MM.1S (cell line): ENCODE measurements around the gene ZNF592.

Experiments used
- DNase-seq: peaks from one replicate; pipeline ENCODE4 v3.0.0-alpha.2; 2015
- H2AFZ ChIP-seq: fragments of 300-600 bp; sonication (generic); 2 replicates; pipeline ENCODE4 v1.6.0; 2016; ENCODE audit warnings: antibody characterized with exemption, low read length
- H3F3A ChIP-seq: fragments of 300-600 bp; sonication (generic); 2 replicates; pipeline ENCODE4 v1.6.1; 2016; ENCODE audit warnings: mild to moderate bottlenecking, antibody characterized with exemption, low read length, moderate library complexity, mixed read lengths; ENCODE audit not compliant: insufficient read depth
- H3K27ac ChIP-seq: fragments of 300-600 bp; sonication (generic); 2 replicates; pipeline ENCODE4 v1.5.1; 2016; ENCODE audit warnings: mild to moderate bottlenecking, low read length
- H3K27me3 ChIP-seq: fragments of 300-600 bp; sonication (generic); replicated peaks from 2 replicates; pipeline ENCODE4 v1.6.0; 2016; ENCODE audit warnings: low read length; ENCODE audit not compliant: insufficient read depth
- H3K36me3 ChIP-seq: fragments of 300-600 bp; sonication (generic); replicated peaks from 2 replicates; pipeline ENCODE4 v1.6.1; 2016; ENCODE audit warnings: mild to moderate bottlenecking, low read length, mixed read lengths; ENCODE audit not compliant: insufficient read depth
- H3K4me1 ChIP-seq: fragments of 300-600 bp; sonication (generic); 2 replicates; pipeline ENCODE4 v1.6.1; 2016; ENCODE audit warnings: low read length, mixed read lengths
- H3K4me2 ChIP-seq: fragments of 300-600 bp; sonication (generic); 2 replicates; pipeline ENCODE4 v1.6.0; 2016; ENCODE audit warnings: low read depth, low read length
- H3K4me3 ChIP-seq: fragments of 300-600 bp; sonication (generic); 2 replicates; pipeline ENCODE4 v1.5.1; 2016; ENCODE audit warnings: low read length, mixed read lengths
- H3K79me2 ChIP-seq: fragments of 300-600 bp; sonication (generic); 2 replicates; pipeline ENCODE4 v1.6.1; 2016; ENCODE audit warnings: mixed run types, low read length, mixed read lengths
- H3K9ac ChIP-seq: fragments of 300-600 bp; sonication (generic); 2 replicates; pipeline ENCODE4 v1.6.1; 2016; ENCODE audit warnings: low read length, mixed read lengths
- H3K9me2 ChIP-seq: fragments of 300-600 bp; sonication (generic); replicated peaks from 2 replicates; pipeline ENCODE4 v1.6.1; 2016; ENCODE audit warnings: mild to moderate bottlenecking, low read length, mixed read lengths; ENCODE audit not compliant: insufficient read depth
- H3K9me3 ChIP-seq: fragments of 300-600 bp; sonication (generic); replicated peaks from 2 replicates; pipeline ENCODE4 v1.6.1; 2016; ENCODE audit warnings: mild to moderate bottlenecking, low read length, mixed read lengths; ENCODE audit not compliant: insufficient read depth
- H4K20me1 ChIP-seq: fragments of 300-600 bp; sonication (generic); 2 replicates; pipeline ENCODE4 v1.6.1; 2016; ENCODE audit warnings: mild to moderate bottlenecking, low read length, moderate library complexity, mixed read lengths; ENCODE audit not compliant: insufficient read depth
- CTCF ChIP-seq: fragments of 300-600 bp; sonication (generic); IDR thresholded peaks from 2 replicates; pipeline ENCODE4 v1.5.1; 2016; ENCODE audit warnings: antibody characterized with exemption, low read length, mixed read lengths
- EZH2 ChIP-seq: fragments of 300-600 bp; sonication (generic); optimal IDR thresholded peaks from 2 replicates; pipeline ENCODE3; 2017; ENCODE audit warnings: low read depth, mild to moderate bottlenecking, antibody characterized with exemption, low read length, mixed read lengths
- EZH2phosphoT487 ChIP-seq: fragments of 300-600 bp; sonication (generic); IDR thresholded peaks from 2 replicates; pipeline ENCODE4 v1.6.1; 2018; ENCODE audit warnings: antibody characterized with exemption, low read length

Gene ZNF592

DNA sequence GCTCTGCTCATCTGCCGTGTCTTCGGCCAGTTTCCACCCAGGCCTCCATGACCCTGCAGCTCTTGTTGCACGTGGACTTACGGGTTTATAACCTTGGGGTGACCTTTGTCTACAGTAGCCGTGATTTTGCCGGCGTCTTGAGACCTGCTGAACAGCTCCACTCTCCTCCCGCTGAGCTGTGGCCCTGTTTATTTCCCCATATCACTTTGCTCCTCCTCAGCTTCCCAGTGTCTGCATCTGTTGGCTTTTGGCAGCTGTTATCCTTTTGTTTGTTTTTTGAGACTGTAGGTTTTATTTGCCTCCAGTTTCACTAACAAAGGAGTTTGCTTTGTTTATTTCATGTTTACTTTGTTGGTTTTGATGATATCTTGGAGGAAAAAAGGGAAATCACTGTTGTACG lies 106.7 kb downstream of the ZNF592 start:
- Histone ChIP-seq H2AFZ (no peak overlapping the region), H3K9me2 (no peaks in the 10 kb centered on the region), H4K20me1 (no peaks in the 10 kb centered on the region), H3K79me2 (no peaks in the 10 kb centered on the region), H3K4me1 (no peaks in the 10 kb centered on the region), H3K27ac (no peak overlapping the region), H3K9ac (no peak overlapping the region), H3K36me3 (no peaks in the 10 kb centered on the region), H3K9me3 (no peaks in the 10 kb centered on the region), H3F3A (no peaks in the 10 kb centered on the region), H3K4me2 (no peak overlapping the region), H3K4me3 (no peak overlapping the region), H3K27me3 (no peaks in the 10 kb centered on the region)
- DNase-seq = no peak
- no peak for TF ChIP-seq EZH2phosphoT487
- no peak for TF ChIP-seq EZH2
- TF ChIP-seq CTCF = no peak

GRCh38 chr15:84855765-84856164 lies 107.4 kb downstream of the ZNF592 start:
- Histone ChIP-seq H3K4me2 (no peak overlapping the region), H3K79me2 (no peaks in the 10 kb centered on the region), H3K9ac (no peak overlapping the region), H3F3A (no peaks in the 10 kb centered on the region), H3K9me2 (no peaks in the 10 kb centered on the region), H3K4me3 (no peak overlapping the region), H3K9me3 (no peaks in the 10 kb centered on the region), H4K20me1 (no peaks in the 10 kb centered on the region), H3K4me1 (no peaks in the 10 kb centered on the region), H2AFZ (no peak overlapping the region), H3K36me3 (no peaks in the 10 kb centered on the region), H3K27me3 (no peaks in the 10 kb centered on the region), H3K27ac (no peak overlapping the region)
- TF ChIP-seq EZH2phosphoT487 (no peak), CTCF (no peak), EZH2 (no peak)
- DNase-seq = no peak
